ENCODE measurements around the gene DPEP2. TPM values are rescaled to one million over a fixed set of nuclear protein-coding genes. Genes with fewer than 3 reads are reported as not detected.

The DPEP2 gene
- total and polyA plus RNA-seq, 2 of the 13 experiments (the other 11 are each of a cell fraction or from before 2014, with no cell fraction given) = 0.18 TPM; not detected in 1

- no peak overlapping the region for H3K9ac ChIP-seq (ENCODE audit: insufficient read depth, low read depth, low read length)
- no TSS peak for BruUV-seq (replicated peaks)
- no peak overlapping the region for H3K4me3 ChIP-seq (replicated peaks in 1 of 3; ENCODE audit: insufficient read depth in 1 of 3, low read depth in 2 of 3, low read length in 3 of 3)
- H3K4me2 ChIP-seq (ENCODE audit: low read depth, low read length) = no peak overlapping the region
- no peak overlapping the region for H2AFZ ChIP-seq (ENCODE audit: low read length)
- no peaks in the 10 kb centered on the region for H3K27me3 ChIP-seq (ENCODE audit: control insufficient read depth in 1 of 2, insufficient read depth in 2 of 2, low read length in 2 of 2)
- DNase-seq (ENCODE audit: low spot score) = no peak
- intact Hi-C loops (cut with micrococcal nuclease; ENCODE audit: unreplicated experiment) (no loop called here), in situ Hi-C loops (cut with HindIII; ENCODE audit: extremely low pct_ligation_motif_present, low pct_unique_long_range_greater_than_20kb) (no loop called here)
- H3K36me3 ChIP-seq (replicated peaks in 1 of 2; ENCODE audit: control insufficient read depth in 1 of 2, insufficient read depth in 2 of 2, low read length in 2 of 2) = peaks cover 53 to 76% of the 10 kb centered on the region in 2 experiments
- FAIRE-seq = no peak
- ATAC-seq = no peak
- no peak overlapping the region for H3K27ac ChIP-seq (ENCODE audit: extremely low read length, insufficient read depth, low read length)
- peaks cover 50% of the 10 kb centered on the region for H3K4me1 ChIP-seq (ENCODE audit: insufficient read depth, low read length)
- no peaks in the 10 kb centered on the region for H3K9me3 ChIP-seq (ENCODE audit: low read length)
- no peaks in the 10 kb centered on the region for H3K79me2 ChIP-seq (ENCODE audit: insufficient read depth, low read length)
- CTCF ChIA-PET (ENCODE audit: low intra/inter-chr PET ratio, low total read pairs) = no interaction called here
- POLR2A ChIA-PET = interaction anchor here (0.8 to 13.6 kb wide), 2 partner anchors 11 to 18 kb away, joined by 3 to 226 read pairs; partner anchors contain the start of gene SLC12A4
- peaks cover 13% of the 10 kb centered on the region; the same call in 1 of the 2 replicates for H4K20me1 ChIP-seq (ENCODE audit: insufficient read depth, low read length)
- 98% methylated on average over 20 of the region's 20 CpGs for WGBS (ENCODE audit: low lambda C conversion rate)
- TF ChIP-seq MYC (CRISPR knock-in tag; IDR thresholded peaks at IDR 0.05; ENCODE audit: borderline replicate concordance) (0 out of 2 replicates have a peak, but pooled peaks have one; percentile 30), DR1 (CRISPR knock-in tag; IDR thresholded peaks at IDR 0.05) (no peak), GLI4 (CRISPR knock-in tag; IDR thresholded peaks at IDR 0.05; ENCODE audit: borderline replicate concordance) (no peak), SMAD1 (CRISPR knock-in tag; IDR thresholded peaks at IDR 0.05; ENCODE audit: borderline replicate concordance, low read depth) (no peak), ZNF609 (CRISPR knock-in tag; IDR thresholded peaks at IDR 0.05; ENCODE audit: borderline replicate concordance) (no peak), ETS1 (CRISPR knock-in tag; IDR thresholded peaks at IDR 0.05) (no peak), GABPB1 (CRISPR knock-in tag; IDR thresholded peaks at IDR 0.05) (0 out of 2 replicates have a peak, but pooled peaks have one; percentile 18), FOXO1 (CRISPR knock-in tag; IDR thresholded peaks at IDR 0.05) (peak; percentile 7; the same call in 1 of the 2 replicates), KMT2A (CRISPR knock-in tag; IDR thresholded peaks at IDR 0.05) (0 out of 2 replicates have a peak, but pooled peaks have one; percentile 15), RBFOX2 (IDR thresholded peaks at IDR 0.05; ENCODE audit: low read depth, low read length) (peak; percentile 60; the same call in 1 of the 2 replicates), HOXA5 (CRISPR knock-in tag; IDR thresholded peaks at IDR 0.05) (no peak), PAF1 (CRISPR knock-in tag; IDR thresholded peaks at IDR 0.05) (peak; percentile 58; the same call in 1 of the 2 replicates), HOXD1 (CRISPR knock-in tag; IDR thresholded peaks at IDR 0.05) (no peak), AKNA (CRISPR knock-in tag; IDR thresholded peaks at IDR 0.05; ENCODE audit: borderline replicate concordance) (no peak)
These were observed 53.1 kb downstream of the DPEP2 start for GRCh38 chr16:67946128-67946569.

Data from HepG2 (cell line).